Activated T-cell treated with anti-CD3 and anti-CD28 coated beads for 4 hours (primary cell): ENCODE measurements around the gene WDFY3.

ENCODE experiments used
- DNase-seq: peaks from one replicate; pipeline ENCODE4 v3.0.0-alpha.2; 2020

Gene WDFY3, protein sequence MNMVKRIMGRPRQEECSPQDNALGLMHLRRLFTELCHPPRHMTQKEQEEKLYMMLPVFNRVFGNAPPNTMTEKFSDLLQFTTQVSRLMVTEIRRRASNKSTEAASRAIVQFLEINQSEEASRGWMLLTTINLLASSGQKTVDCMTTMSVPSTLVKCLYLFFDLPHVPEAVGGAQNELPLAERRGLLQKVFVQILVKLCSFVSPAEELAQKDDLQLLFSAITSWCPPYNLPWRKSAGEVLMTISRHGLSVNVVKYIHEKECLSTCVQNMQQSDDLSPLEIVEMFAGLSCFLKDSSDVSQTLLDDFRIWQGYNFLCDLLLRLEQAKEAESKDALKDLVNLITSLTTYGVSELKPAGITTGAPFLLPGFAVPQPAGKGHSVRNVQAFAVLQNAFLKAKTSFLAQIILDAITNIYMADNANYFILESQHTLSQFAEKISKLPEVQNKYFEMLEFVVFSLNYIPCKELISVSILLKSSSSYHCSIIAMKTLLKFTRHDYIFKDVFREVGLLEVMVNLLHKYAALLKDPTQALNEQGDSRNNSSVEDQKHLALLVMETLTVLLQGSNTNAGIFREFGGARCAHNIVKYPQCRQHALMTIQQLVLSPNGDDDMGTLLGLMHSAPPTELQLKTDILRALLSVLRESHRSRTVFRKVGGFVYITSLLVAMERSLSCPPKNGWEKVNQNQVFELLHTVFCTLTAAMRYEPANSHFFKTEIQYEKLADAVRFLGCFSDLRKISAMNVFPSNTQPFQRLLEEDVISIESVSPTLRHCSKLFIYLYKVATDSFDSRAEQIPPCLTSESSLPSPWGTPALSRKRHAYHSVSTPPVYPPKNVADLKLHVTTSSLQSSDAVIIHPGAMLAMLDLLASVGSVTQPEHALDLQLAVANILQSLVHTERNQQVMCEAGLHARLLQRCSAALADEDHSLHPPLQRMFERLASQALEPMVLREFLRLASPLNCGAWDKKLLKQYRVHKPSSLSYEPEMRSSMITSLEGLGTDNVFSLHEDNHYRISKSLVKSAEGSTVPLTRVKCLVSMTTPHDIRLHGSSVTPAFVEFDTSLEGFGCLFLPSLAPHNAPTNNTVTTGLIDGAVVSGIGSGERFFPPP (N-terminal part only)

GRCh38 chr4:84966382-84967242 lies at the start of gene WDFY3:
WDFY3 (minus strand) TSS chr4:84966690; CDS start chr4:84860591, 106,099 bp downstream.
- DNase-seq = no peak

DNA sequence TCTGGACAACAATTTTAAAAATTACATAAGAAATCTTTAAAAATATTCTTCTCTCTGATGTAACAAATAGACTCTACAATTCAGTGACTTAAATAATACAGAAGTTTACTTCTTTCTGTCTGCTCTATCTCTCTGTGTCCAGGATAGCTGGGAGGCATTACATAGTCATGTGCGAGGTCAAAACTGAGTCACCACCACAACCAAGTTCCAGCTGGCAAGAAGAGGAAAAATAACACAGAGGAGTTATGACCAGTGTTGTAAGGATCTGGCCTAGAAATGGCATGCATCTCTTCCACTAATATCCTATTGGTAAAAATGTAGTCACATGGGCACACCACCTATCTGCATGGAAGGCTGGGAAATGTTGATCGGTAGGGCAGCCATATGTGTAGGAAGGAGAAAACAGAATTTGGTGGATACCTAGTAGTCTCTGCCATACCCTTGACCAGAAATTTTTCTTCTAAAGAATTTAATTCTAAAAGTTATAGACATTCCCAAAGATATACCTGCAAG lies 39.4 kb upstream of the WDFY3 start:
- no peak for DNase-seq

GRCh38 chr4:85000343-85000742 lies 33.9 kb upstream of the WDFY3 start:
- no peak for DNase-seq

GRCh38 chr4:84995386-84995785 lies 28.9 kb upstream of the WDFY3 start:
- no peak for DNase-seq

DNA sequence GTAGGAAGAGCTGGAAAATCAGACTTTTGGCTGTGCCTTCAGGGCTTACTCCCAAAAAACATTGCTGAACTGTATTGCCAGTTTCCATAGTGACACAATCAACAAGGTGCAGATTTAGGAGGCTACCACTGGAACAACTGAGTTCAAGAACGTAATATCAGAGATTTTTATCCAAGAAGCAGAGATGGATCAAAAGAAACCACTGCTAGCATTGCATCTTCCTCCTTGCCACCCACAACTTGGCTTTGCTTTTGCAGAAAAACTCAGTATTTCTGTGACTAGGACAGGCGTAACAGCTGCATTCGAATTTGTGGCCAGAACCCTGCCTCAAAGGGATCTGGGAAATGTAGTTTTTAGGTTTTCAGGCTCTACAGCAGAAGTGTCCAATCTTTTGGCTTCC lies 27.8 kb upstream of the WDFY3 start:
- DNase-seq = no peak

DNA sequence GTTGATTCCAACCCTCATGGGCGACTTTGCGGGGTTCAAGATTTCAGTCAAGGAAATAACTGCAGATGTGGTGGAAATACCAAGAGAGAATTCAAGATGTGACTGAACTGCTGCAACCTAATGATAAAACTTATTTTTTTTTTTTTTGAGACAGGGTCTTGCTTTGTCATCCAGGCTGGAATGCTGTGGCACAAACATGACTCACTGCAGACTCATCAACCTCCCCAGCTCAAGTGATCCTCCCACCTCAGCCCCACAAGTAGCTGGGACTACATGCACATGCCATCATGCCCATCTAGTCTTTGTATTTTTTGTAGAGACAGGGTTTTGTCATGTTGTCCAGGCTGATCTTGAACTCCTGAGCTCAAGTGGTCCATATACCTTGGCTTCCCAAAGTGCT lies 19.5 kb upstream of the WDFY3 start:
- DNase-seq = no peak

DNA sequence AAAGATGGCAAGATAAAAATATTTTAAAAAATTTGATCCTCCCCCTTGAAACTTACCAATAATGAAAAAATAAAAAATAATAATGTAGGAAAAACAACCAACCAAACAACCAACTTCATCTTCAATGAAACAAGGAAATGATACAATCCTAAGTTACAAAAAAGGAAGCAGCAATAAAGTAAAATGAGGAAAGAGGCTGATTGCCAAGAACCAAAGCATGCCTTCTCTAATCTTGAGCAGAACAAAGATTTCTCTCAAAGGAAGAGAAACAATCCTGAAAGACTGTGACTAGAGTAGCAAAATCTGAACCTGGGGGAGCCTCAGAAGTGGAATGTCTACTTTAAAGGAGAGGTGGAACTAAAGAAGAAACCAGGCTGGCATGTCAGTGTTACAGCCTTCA lies 10.9 kb upstream of the WDFY3 start:
- no peak for DNase-seq

DNA sequence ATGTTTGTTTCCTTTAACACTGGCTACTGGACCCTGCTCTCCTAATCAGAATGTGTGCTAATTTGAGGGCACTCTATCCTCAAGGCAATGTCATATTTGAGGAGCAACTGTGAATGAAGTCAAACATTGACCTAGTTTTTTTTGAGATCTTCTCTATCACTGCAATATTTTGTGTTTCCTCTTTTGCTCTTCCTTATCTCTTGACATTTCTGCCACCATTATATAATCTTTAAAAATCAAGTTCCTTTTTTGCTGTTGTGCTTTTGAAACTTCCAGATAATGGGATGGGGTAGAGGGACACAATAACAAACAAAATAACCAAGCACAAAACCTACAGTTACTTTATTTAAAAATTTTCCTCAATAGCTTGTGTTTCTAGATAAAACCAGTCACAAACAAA lies 7.4 kb upstream of the WDFY3 start:
- no peak for DNase-seq

GRCh38 chr4:84971319-84971932 lies 4.9 kb upstream of the WDFY3 start:
- no peak for DNase-seq

- no peak for DNase-seq
Measured at GRCh38 chr4:84968925-84969324, 2.4 kb upstream of the WDFY3 start.

DNA sequence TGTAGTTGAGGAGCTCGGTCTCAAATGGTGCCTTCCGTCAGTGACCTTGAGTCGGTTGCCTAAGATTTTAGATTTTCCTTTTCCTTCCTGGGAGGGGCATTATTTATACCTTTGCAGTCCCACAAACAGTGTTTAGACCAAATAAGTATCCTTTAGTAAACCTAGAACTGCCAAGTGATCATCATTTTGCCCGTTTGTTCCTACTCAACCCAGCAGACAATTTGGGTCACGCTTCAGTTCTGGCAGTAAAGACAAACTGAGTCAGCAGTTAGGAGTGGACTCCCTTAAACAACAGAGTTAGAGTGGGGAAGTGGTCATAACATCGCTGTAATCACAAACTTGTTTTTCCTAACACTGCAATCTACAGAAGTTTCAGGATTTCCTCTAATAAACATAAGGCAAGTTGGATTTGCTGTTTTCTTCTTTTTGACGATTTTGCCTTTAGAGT lies 777 bp upstream of the WDFY3 start:
- no peak for DNase-seq

DNA sequence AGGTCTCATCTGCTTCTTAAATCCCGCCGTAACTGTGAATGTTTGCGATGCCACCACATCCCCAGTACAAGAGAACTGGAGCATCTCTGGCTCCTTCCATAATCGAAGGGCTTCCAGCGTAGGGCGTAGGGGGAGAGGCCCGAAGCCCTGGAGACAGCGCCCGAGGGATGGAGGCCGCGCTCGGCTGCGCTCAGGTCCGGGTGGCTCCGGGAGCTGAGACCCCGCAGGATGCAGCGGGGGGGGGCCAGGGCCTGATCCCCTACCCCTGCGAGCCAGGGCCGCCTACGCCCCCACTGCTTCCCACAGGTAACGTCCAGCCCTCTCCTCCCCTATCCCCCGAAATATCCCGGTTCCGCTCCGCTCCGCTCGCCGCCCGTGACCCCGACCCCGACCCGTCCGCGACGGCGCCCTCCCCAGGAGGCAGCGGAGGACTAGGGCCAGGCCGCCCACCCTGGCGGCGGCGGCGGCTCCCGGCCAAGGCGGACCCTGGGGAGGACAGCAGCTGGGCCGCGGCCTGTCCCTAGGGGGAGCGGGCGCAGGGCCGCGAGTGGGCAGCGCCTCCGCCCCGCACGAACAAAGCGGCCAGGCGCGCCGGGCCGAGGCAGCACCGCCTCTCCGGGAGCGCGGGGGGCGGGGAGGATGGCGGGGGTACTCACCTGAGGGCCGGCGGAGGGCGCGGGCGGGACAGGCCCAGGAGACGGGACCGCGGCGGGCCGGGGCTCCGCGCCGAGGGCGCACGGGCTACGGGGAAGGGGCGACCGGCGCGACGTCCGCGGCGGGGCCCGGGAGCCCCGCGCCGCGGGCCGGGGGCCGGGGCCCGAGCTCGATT lies 723 bp downstream of the WDFY3 start:
- DNase-seq = no peak

- no peak for DNase-seq
Measured at GRCh38 chr4:84964995-84965552, 1.4 kb downstream of the WDFY3 start.

GRCh38 chr4:84962102-84962501 lies 4.4 kb downstream of the WDFY3 start:
- no peak for DNase-seq

GRCh38 chr4:84958434-84958833 lies 8.1 kb downstream of the WDFY3 start:
- no peak for DNase-seq

DNA sequence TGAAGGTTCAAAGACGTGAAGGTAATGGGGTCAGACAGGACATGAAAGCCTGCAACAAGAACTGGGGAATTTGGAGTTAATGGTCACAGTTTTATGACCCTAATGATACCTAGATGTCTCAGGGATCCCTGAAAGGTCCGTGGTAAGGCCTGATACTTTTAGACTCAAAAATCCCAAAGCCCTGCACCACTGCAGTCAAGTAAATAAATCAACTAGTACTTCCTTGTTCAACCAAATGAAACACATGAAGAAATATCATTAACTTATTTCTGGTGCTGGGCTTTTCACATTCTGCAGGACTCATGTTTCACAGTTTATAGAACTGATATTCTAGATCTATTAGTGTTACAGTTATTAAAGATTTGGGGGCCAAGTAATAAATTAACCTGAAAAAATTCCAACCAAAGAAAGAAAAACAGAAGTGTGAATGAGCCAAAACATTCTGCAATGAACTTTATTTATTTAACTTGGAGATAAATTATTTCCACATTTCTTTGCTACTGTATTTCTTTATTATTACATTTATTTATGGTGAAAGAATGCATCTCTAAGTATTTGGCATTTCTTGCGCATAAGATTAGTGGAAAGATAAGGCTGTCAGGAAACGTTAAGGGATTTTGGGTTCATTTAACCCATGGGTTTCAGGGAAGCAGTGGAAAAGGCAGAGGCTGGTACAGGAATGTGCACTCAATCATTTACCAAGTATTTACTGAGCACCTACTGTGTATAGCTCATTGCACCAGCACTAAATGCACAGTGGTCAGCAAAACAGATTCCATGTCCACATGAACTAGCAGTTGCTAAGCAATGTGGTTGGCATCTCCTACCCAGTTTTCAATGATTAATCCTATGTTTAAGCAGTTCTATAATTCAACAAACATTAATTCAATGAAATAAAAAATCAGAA lies 8.7 kb downstream of the WDFY3 start:
- DNase-seq = no peak

DNA sequence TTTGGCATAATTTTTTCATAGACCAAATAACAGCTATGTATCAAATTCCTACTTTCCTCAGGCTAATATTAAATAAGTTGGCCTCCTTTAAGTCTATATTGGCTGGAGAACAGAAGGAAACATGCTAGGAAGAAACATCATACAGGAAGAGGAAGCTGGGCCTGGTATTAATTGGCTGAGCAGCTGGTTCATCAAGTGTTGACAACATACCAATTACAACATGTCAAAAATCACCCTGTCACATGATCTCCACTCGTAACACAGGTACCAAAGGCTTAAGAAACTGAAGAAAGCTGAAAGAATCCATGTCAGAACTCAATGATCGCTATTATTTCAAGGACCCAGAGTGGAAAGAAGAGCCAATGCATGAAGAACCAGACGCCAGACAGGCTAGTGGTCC lies 10.5 kb downstream of the WDFY3 start:
- no peak for DNase-seq

DNA sequence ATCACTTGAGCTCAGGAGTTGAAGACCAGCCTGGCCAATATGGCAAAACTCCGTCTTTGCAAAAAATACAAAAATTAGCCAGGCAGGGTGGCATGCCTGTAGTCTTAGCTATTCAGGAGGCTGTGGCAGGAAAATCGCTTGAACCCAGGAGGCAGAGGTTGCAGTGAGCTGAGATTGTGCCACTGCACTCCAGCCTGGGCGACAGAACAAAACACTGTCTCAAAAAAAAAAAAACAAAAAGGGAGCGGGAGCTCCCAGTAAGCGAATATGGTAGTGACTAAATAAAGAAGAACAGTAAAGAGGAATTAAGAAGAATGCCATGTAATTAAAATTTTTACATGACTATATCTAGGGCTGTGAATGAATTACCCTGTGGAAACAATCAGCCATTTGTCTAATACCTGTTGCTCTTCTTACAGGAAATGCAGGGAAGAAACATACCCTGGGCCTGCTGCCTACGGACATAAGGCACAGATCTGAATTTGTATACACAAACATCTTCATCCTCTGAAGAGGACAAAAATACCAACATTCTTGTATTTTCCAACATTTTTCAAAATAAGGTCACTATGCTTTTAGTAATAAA lies 11.4 kb downstream of the WDFY3 start:
- DNase-seq = no peak

GRCh38 chr4:84952776-84953175 lies 13.7 kb downstream of the WDFY3 start:
- no peak for DNase-seq
